GM12864 (cell line): ENCODE measurements around the gene KIRREL2.
"Not testable (repeated sequence)": the region's sequence is repeated elsewhere in the genome, so short reads cannot be mapped to it uniquely, and the experiment has no call there.

Source experiments
- DNase-seq: peaks from one replicate; pipeline ENCODE4 v3.0.0-alpha.2; 2011; ENCODE audit warnings: low read depth
- H3K4me3 ChIP-seq: 2 replicates; pipeline ENCODE4 v1.5.1; 2011; ENCODE audit warnings: mild to moderate bottlenecking, low read depth, low read length, control low read depth
- CTCF ChIP-seq: IDR thresholded peaks from 2 replicates; pipeline ENCODE4 v1.5.1; 2011; ENCODE audit warnings: low read depth, mild to moderate bottlenecking, moderate library complexity, low read length, control low read depth, inconsistent platforms; ENCODE audit errors: missing control alignments

The KIRREL2 gene

GRCh38 chr19:35833972-35834371 is 22.7 kb upstream of the KIRREL2 start:
- no peak for DNase-seq
- no peak for TF ChIP-seq CTCF
- H3K4me3 ChIP-seq: no peak overlapping the region

GRCh38 chr19:35836096-35836495 is 20.6 kb upstream of the KIRREL2 start:
- DNase-seq, H3K4me3 ChIP-seq: not testable (repeated sequence)

GRCh38 chr19:35841961-35842595 is 14.6 kb upstream of the KIRREL2 start:
- no peak overlapping the region for H3K4me3 ChIP-seq
- DNase-seq: no peak
- no peak for TF ChIP-seq CTCF

GRCh38 chr19:35842666-35843272 is 13.9 kb upstream of the KIRREL2 start:
- TF ChIP-seq CTCF: no peak
- DNase-seq: no peak
- H3K4me3 ChIP-seq: no peak overlapping the region

- no peak overlapping the region for H3K4me3 ChIP-seq
- no peak for DNase-seq
- TF ChIP-seq CTCF: no peak
Observed at GRCh38 chr19:35843676-35844481, 12.8 kb upstream of the KIRREL2 start.

- TF ChIP-seq CTCF: no peak
- no peak for DNase-seq
- no peak overlapping the region for H3K4me3 ChIP-seq
Observed at GRCh38 chr19:35844482-35845214, 12.1 kb upstream of the KIRREL2 start.
